Measurements from ENCODE around the gene RACK1. TPM values are rescaled to one million over a fixed set of nuclear protein-coding genes. Genes with fewer than 3 reads are reported as not detected.
"Not testable (repeated sequence)": the region's sequence is repeated elsewhere in the genome, so short reads cannot be mapped to it uniquely, and the experiment has no call there.

Gene RACK1
- polyA plus RNA-seq, 1 of the 3 experiments (the other 2 are of a cell fraction), result 4,715 TPM

DNA sequence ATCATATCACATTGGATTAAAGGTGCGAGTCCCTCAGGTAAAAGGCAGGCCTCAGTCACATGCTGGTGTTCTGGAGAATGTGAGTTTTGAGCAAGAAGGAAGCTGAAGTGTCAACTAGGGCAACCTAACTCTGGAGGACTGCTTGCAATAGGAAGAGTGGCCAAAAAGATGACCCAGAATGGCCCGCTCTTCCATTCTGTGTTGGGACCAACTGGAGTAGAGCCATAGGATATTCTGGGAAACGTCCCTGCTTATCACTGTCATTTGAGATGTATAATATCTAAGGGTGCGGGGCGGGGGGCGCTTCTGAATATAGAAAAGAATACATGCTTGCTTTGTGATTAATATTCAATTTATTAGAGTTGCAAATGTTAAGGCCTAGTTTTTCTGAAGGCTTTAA is 31.6 kb downstream of the RACK1 start (continued):
- TF ChIP-seq, protein P1, sequence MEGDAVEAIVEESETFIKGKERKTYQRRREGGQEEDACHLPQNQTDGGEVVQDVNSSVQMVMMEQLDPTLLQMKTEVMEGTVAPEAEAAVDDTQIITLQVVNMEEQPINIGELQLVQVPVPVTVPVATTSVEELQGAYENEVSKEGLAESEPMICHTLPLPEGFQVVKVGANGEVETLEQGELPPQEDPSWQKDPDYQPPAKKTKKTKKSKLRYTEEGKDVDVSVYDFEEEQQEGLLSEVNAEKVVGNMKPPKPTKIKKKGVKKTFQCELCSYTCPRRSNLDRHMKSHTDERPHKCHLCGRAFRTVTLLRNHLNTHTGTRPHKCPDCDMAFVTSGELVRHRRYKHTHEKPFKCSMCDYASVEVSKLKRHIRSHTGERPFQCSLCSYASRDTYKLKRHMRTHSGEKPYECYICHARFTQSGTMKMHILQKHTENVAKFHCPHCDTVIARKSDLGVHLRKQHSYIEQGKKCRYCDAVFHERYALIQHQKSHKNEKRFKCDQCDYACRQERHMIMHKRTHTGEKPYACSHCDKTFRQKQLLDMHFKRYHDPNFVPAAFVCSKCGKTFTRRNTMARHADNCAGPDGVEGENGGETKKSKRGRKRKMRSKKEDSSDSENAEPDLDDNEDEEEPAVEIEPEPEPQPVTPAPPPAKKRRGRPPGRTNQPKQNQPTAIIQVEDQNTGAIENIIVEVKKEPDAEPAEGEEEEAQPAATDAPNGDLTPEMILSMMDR (IDR thresholded peaks at IDR 0.05), result no peak
- TF ChIP-seq MEF2A (IDR thresholded peaks at IDR 0.05; ENCODE audit: borderline replicate concordance, low read depth) (no peak), CHD2 (IDR thresholded peaks at IDR 0.05; ENCODE audit: low read length, partially characterized antibody) (no peak), TEAD4 (IDR thresholded peaks at IDR 0.05; ENCODE audit: borderline replicate concordance, insufficient read depth) (no peak), FOSL2 (IDR thresholded peaks at IDR 0.05; ENCODE audit: borderline replicate concordance, low read depth) (no peak), FOXJ3 (CRISPR knock-in tag; IDR thresholded peaks at IDR 0.05) (no peak), EZH2phosphoT487 (IDR thresholded peaks at IDR 0.05; ENCODE audit: borderline replicate concordance, low read depth) (no peak)
- TF ChIP-seq, protein P2, sequence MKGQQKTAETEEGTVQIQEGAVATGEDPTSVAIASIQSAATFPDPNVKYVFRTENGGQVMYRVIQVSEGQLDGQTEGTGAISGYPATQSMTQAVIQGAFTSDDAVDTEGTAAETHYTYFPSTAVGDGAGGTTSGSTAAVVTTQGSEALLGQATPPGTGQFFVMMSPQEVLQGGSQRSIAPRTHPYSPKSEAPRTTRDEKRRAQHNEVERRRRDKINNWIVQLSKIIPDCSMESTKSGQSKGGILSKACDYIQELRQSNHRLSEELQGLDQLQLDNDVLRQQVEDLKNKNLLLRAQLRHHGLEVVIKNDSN (IDR thresholded peaks at IDR 0.05; ENCODE audit: borderline replicate concordance, low read depth), result no peak

DNA sequence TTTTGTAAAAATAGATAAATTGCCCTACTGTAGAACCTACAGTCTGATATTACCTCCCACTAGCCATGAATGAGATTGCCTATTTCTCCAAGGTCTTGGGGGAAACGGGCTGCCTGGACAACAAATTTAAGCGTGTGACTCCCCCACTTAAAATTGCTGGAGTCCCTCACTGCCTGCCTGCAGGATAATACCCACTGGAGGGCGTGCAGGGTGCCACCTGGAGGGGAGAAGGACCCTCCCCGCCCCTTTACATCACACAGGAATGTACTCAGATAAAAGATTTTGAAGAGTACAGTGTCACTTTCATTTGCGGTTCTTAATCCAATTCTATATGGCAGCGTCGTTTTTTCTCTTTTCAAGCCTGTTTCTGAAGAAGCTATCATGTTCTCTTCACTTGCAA is 32.5 kb downstream of the RACK1 start:
- Histone ChIP-seq H3F3A (replicated peaks; ENCODE audit: insufficient read depth) (peaks cover 21% of the 10 kb centered on the region), H3K4me1 (ENCODE audit: control insufficient read depth in 1 of 2, insufficient read depth in 2 of 2, low read depth in 1 of 2, low read length in 1 of 2) (peaks cover 0 to 4% of the 10 kb centered on the region in 2 experiments; a peak in 1 of 4 replicates), H3K27ac (ENCODE audit: low read depth in 2 of 2, low read length in 1 of 2) (no peak overlapping the region), H3K36me3 (replicated peaks in 1 of 2; ENCODE audit: control insufficient read depth in 1 of 2, insufficient read depth in 2 of 2, low read length in 1 of 2) (no peaks in the 10 kb centered on the region), H4K20me1 (ENCODE audit: insufficient read depth) (no peaks in the 10 kb centered on the region; the same call in 1 of the 2 replicates), H3K79me2 (ENCODE audit: insufficient read depth) (no peaks in the 10 kb centered on the region), H3K9ac (no peak overlapping the region), H3K4me3 (ENCODE audit: low read depth in 2 of 2, low read length in 1 of 2) (no peak overlapping the region), H3K9me3 (no peaks in the 10 kb centered on the region), H3K9me2 (no peaks in the 10 kb centered on the region), H3K27me3 (ENCODE audit: insufficient read depth) (no peaks in the 10 kb centered on the region), H3K4me2 (no peak overlapping the region), H2AFZ (ENCODE audit: low read depth) (no peak overlapping the region)
- 63% methylated on average over 6 of the region's 7 CpGs for WGBS (ENCODE audit: low lambda C conversion rate)
- ChIA-PET CTCF (interaction anchor here (1.3 kb wide), 1 partner anchor 10 kb away, joined by 3 read pairs; no protein-coding TSS in a partner anchor), POLR2A (no interaction called here)
- no peak for TF ChIP-seq MEF2A (IDR thresholded peaks at IDR 0.05; ENCODE audit: borderline replicate concordance, low read depth)
- TF ChIP-seq FOXJ3 (CRISPR knock-in tag; IDR thresholded peaks at IDR 0.05), result no peak
- no peak for TF ChIP-seq RFX5 (IDR thresholded peaks at IDR 0.05; ENCODE audit: low read length)
- TF ChIP-seq RCOR1 (IDR thresholded peaks at IDR 0.05; ENCODE audit: low read length), result no peak
- TF ChIP-seq, protein P3, sequence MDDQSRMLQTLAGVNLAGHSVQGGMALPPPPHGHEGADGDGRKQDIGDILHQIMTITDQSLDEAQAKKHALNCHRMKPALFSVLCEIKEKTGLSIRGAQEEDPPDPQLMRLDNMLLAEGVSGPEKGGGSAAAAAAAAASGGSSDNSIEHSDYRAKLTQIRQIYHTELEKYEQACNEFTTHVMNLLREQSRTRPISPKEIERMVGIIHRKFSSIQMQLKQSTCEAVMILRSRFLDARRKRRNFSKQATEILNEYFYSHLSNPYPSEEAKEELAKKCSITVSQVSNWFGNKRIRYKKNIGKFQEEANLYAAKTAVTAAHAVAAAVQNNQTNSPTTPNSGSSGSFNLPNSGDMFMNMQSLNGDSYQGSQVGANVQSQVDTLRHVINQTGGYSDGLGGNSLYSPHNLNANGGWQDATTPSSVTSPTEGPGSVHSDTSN (IDR thresholded peaks at IDR 0.05), result no peak
- TF ChIP-seq TEAD4 (IDR thresholded peaks at IDR 0.05; ENCODE audit: borderline replicate concordance, insufficient read depth), result no peak
- no peak for TF ChIP-seq NFIC (IDR thresholded peaks at IDR 0.05; ENCODE audit: borderline replicate concordance)
- TF ChIP-seq, protein P1 (IDR thresholded peaks at IDR 0.05), result no peak
- DNase-seq, result no peak

DNA sequence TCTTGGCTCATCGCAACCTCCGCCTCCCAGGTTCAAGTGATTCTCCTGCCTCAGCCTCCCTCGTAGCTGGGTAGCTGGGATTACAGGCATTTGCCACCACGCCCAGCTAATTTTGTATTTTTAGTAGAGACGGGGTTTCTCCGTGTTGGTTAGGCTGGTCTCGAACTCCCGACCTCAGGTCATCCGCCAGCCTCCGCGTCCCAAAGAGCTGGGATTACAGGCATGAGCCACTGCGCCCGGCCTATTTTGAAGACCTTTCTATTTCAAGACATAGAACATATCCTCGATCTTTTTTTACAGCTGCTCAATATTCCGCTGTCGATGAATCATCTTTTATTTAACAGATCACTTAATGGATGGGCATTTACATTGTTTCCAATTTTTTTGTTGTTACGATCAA is 33.0 kb downstream of the RACK1 start:
- POLR2A ChIA-PET; CTCF ChIA-PET; H3K4me3 ChIP-seq (ENCODE audit: low read depth in 2 of 2, low read length in 1 of 2); DNase-seq; H3K79me2 ChIP-seq (ENCODE audit: insufficient read depth); H3K27me3 ChIP-seq (ENCODE audit: insufficient read depth); H4K20me1 ChIP-seq (ENCODE audit: insufficient read depth); H3K9me3 ChIP-seq; H3K9ac ChIP-seq; H3K4me1 ChIP-seq (ENCODE audit: control insufficient read depth in 1 of 2, insufficient read depth in 2 of 2, low read depth in 1 of 2, low read length in 1 of 2); H3K9me2 ChIP-seq; H3K27ac ChIP-seq (ENCODE audit: low read depth in 2 of 2, low read length in 1 of 2); H2AFZ ChIP-seq (ENCODE audit: low read depth); H3K36me3 ChIP-seq (replicated peaks in 1 of 2; ENCODE audit: control insufficient read depth in 1 of 2, insufficient read depth in 2 of 2, low read length in 1 of 2); H3K4me2 ChIP-seq: not testable (repeated sequence)
- 90% methylated on average over 17 of the region's 17 CpGs for whole genome bisulfite sequencing (ENCODE audit: low lambda C conversion rate)
- peaks cover 22% of the 10 kb centered on the region for H3F3A ChIP-seq (replicated peaks; ENCODE audit: insufficient read depth)

DNA sequence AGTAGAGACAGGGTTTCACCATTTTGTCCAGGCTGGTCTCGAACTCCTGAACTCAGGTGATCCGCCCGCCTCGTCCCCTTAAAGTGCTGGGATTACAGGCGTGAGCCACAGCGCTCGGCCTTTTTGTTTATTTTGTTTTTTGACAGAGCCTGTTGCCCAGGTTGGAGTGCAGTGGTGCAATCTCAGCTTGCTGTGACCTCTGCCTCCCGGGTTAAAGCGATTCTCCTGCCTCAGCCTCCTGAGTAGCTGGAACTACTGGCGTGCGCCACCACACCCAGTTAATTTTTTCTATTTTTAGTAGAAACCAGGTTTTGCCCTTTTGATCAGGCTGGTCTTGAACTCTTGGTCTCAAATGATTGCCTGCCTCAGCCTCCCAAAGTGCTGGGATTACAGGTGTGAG is 33.6 kb downstream of the RACK1 start:
- H3K9ac ChIP-seq; H3K4me2 ChIP-seq; H3K9me2 ChIP-seq; CTCF ChIA-PET; H4K20me1 ChIP-seq (ENCODE audit: insufficient read depth); H2AFZ ChIP-seq (ENCODE audit: low read depth); H3K27ac ChIP-seq (ENCODE audit: low read depth in 2 of 2, low read length in 1 of 2); H3K27me3 ChIP-seq (ENCODE audit: insufficient read depth); POLR2A ChIA-PET; H3K9me3 ChIP-seq; DNase-seq; H3K4me3 ChIP-seq (ENCODE audit: low read depth in 2 of 2, low read length in 1 of 2); H3K79me2 ChIP-seq (ENCODE audit: insufficient read depth); H3K36me3 ChIP-seq (replicated peaks in 1 of 2; ENCODE audit: control insufficient read depth in 1 of 2, insufficient read depth in 2 of 2, low read length in 1 of 2): not testable (repeated sequence)
- Histone ChIP-seq H3K4me1 (ENCODE audit: control insufficient read depth in 1 of 2, insufficient read depth in 2 of 2, low read depth in 1 of 2, low read length in 1 of 2) (peaks cover 0 to 13% of the 10 kb centered on the region in 2 experiments; a peak in 1 of 4 replicates), H3F3A (replicated peaks; ENCODE audit: insufficient read depth) (peaks cover 23% of the 10 kb centered on the region)
- WGBS (ENCODE audit: low lambda C conversion rate), result 83% methylated on average over 11 of the region's 11 CpGs
